ENCODE results near the gene ATG12.

The ATG12 gene

DNA sequence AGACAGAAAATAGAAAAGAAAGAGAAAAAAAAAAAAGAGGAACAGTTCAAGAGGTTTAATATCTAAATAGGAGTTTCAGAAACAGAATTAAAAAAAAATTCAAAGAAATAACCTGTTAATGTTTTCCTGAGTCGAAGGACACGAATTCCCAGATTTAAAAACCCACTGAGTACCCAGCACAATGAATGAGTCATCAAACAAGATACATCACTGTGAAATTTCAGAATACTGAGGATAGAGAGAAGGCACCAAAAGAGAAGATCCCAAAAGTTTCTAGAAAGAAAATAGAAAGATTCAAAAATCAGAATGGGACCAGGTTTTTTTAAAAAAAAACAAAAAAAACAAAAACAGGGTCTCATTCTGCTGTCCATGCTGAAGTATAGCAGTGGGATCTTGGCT, 33.7 kb downstream of the ATG12 start:
- DNase-seq (ENCODE audit: low read depth, low spot score): no peak

DNA sequence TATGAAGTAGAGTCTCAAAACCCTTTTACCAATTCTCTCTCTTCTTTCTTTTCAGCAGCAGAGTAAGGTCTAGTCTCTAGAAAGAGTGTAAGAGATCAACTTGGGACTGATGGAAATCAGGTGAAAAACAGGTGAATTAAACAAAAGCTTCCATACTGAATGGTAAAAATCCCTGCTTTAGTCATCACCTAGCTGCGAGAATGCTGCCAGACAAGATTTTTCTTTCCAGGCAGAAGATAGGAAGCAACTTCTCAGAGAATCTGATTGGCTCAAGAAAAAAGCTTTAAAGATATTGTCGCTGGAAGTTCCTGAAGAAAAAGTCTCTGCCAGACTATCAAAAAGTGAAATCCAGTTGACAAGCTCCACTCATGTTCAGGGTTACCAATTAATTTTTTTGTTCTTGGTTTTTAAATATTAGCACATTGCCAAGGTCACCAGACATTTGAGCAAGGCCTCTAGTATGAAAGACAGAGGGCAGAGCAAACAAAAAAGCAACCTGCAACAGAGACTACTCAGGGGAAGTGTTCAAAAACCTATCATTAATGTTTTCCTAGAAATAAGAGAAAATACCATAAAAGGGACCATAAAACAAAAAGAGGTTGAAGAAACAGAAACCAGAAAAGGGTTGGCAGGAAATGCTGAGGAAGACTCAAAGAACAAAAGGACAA, 34.2 kb downstream of the ATG12 start:
- no peak for DNase-seq (ENCODE audit: low read depth, low spot score)

DNA sequence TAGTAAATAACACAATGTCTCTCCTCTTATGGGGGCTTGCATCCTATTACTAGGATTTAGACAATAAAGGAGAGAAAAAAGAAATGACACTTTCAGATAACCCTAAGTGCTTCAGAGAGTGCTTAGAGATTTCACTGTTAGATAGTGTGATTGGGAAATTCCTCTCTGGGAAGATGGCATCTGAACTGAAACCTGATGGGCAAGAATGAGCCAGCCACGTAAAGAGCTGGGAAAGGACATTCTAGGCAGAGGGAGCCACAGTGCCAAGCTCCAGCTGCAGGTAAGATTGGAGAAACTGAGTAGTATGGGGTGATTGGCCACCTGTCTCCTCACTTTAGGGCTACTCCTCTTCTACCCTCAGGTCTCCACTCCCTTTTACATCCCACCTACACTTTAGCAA, 39.4 kb downstream of the ATG12 start:
- DNase-seq (ENCODE audit: low read depth, low spot score): no peak

DNA sequence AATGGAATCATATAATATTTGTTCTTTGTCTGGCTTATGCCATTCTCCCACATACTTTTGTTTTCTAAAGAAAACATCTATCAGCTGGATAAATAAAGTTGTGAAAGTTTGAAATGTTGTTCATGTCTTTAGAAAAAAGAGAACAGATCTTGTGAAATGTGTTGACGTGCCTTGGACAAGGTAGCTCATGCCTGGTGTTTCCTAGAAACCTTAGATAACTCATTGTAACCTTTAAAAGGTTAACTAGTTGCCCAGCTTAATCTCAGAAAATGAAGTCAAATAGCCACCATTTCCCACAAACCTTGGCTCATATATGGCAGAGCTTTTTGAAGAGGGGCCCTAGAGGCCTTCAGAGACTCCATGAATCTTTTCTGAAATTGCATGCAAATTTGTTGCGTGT, 40.2 kb downstream of the ATG12 start:
- DNase-seq (ENCODE audit: low read depth, low spot score): no peak

DNA sequence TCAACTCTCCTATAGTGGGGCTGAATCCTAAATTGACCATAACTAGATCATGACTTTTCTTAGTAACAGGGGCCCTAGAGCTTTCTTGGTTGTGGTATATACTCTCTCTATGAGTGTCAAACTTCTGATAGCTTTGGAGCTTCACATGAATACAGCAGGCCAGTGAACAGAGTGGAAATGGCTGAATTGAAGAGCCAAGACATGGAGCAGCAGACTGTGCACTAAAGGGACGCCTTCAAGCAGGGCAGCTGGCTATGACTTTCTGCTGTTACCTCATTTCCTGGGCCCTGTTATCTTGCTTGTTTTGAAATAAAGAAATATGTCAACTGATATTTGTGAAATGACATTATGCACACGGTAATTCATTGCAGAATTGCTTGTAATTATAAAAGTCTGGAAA, 41.3 kb downstream of the ATG12 start:
- DNase-seq (ENCODE audit: low read depth, low spot score): no peak

DNA sequence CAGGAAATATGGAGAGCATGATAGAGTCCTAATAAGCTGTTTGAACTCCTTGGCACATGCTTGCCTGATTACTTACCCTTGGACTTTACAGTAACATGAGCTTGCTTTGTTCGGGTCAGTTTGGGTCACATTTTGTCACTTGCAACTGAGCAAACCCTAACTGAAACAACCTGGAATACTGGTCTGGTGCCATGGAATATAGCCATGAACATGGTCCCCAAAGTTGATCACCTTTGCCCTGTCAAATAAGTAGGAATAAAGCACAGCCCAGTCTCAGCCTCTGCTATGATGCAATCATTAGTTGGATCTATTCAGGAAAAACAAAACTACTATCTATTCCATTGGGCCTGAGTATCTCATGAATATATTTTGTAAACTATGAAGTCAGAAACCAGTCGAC, 43.1 kb downstream of the ATG12 start:
- DNase-seq (ENCODE audit: low read depth, low spot score): no peak

DNA sequence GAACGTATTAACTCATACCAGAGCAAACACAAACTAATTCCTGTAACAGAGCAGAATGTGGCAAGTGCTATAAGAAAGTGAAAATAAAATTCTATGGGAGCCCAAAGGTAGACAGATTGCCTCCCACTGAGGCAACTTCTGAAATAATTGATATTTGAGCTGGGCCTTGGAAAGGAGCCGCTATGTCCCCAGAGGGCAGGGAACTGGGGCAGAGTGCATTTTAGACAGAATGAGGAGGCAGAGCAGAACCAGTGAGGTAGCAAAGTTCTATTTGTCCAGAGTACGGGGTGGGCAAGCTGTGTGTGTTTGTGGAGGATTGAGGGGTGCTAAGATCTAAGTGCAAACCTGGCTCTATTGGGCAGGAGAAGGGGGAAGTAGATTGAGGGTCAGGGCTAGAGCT, 44.7 kb downstream of the ATG12 start:
- DNase-seq (ENCODE audit: low read depth, low spot score): no peak

DNA sequence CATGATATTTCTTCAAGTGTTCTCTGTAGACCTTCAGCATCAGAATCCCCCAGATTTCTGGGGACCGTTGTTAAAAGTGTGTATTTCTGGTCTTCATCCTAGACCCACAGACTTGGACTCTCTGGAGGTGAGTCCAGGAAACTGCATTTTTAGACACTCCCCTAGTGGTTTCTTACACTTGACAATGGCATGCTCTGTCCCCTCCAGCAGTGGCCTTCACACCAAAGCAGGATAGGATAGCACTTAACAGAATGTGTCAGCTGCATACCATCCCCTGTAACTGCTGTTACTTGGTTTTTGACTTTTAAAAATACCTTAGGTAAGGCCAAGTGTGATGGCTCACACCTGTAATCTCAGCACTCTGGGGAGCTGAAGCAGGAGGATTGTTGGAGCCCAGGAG, 45.7 kb downstream of the ATG12 start:
- DNase-seq (ENCODE audit: low read depth, low spot score): no peak

DNA sequence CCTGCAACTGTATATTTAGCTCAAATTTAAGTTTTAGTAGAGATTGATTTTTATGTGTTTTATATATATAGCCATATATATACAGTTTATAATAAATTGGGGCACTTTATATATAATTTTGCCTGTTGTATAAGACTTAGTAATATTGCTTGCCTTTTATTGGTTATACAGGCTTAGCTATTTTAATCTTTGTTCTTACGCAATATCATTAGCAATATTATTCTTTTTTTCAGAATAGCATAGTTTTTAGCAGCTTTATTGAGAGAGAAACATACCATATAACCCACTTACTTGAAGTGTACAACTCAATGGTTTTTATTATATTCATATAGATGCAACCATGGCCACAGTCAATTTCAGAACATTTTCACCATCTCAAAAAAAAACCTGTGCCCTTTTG, 52.9 kb downstream of the ATG12 start:
- DNase-seq (ENCODE audit: low read depth, low spot score): no peak

DNA sequence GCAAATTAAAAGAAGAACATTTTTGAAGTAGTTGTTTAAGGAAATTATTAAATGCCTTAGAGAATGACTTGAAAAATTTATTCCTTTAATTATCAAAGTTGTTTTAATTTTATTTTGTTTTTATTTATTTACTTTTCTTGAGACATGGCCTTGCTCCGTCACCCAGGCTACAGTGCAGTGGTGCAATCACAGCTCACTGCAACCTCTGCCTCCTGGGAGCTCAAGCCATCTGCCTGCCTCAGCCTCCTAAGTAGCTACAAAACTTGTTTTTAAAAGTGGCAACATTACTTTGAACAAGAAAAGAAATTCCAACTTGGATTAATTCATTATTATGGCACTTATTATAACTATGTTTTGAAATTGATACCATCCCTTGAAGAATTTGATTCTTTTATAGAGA, 53.9 kb downstream of the ATG12 start:
- DNase-seq (ENCODE audit: low read depth, low spot score): no peak

DNA sequence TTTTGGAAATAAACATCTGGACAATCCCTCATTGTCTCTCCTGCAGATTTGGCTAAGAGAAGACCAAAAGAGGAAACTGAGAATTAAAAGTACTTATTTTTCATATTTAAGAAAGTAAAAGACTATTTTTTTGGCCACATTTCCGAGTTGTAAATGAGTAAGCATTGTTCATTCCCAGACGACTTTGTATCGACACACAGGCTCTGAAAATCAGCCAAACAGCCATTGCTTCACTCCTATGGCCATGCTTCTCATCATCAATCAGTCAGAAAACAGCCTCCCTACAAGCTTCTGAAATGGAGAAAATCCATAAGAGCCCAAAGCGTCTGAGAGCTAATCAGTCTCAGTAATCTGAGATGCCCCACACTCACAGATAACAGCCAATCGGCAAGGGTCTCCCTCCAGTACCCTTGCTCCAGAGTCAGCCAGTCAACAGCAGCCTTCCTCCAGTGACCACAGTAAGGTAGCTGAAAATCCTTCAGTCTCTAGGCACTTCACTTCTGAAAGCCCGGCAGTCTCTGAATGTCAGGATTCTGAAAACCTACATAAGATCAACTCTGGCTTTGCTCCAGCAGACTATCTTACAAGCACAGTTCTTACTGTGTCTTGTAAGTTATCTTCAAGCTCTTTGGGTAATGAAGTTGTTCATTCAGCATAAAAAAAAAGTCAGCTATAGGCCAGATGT, 55.8 kb downstream of the ATG12 start:
- no peak for DNase-seq (ENCODE audit: low read depth, low spot score)

DNA sequence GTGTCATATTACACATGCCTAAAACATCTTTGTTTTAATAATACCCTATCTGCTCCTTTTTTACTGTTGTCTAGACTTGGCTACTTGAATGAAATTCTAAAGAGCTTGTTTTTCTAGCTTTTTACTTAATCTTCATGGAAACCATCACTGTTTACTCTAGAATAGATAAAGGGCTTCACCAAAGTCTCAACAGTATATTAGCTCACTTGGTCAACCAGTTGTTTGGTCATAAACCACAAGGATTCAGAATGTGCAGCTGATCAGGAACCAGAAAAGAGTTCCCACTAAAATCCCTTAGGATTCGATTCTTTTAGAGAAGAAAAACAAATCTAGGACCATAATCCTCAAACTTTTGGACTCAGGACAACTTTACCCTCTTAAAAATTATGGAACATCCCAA, 62.9 kb downstream of the ATG12 start:
- peak; percentile 35 for DNase-seq (ENCODE audit: low read depth, low spot score)
